Airway epithelial cell (primary cell): ENCODE data around the gene YAP1. TPM values are rescaled to one million over a fixed set of nuclear protein-coding genes. Genes with fewer than 3 reads are reported as not detected.

Experiments used
- total RNA-seq: library from RNA; depleted of rRNA; stranded (reverse); fragments of >200 nt; gene quantifications from 2 replicates; pipeline ENCODE4 v1.2.3, GENCODE V29; 2015

The YAP1 gene
- total RNA-seq, result 81.4 and 140 TPM in 2 replicates

DNA sequence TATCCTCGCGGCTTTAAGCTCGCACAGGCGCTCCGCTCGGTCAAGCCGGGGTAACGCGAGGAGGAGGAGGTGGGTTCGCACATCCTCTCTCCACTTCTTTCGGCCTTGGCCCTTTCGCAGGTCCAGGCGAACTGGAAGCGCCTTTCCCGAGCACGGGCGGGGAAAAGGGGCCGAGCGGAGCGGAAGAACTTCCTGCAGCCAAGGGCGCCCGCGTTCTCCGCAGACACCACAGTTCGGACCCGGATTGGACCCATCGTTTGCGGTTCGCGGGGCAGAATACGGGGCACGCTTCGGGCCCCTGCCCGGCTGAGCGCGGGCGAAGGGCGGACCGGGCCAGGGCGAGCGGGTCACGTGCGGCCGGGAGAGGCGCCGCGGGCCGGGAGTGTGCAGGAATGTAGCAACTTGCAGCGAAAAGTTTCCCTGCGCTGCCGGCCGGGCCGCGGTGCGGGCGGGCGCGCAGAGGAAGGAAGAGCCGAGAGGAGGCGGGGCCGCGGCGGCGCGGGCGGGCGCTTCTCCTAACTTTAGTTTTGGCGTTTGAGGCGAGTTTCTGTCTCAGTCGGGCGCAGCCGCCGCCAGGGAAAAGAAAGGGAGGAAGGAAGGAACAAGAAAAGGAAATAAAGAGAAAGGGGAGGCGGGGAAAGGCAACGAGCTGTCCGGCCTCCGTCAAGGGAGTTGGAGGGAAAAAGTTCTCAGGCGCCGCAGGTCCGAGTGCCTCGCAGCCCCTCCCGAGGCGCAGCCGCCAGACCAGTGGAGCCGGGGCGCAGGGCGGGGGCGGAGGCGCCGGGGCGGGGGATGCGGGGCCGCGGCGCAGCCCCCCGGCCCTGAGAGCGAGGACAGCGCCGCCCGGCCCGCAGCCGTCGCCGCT is at the start of gene YAP1:
Gene YAP1, plus strand, starts transcription at position 552 of the 865 bp plus-strand sequence. CDS start 402 bp downstream, outside the sequence.

Other genes starting within 250 kb of the YAP1 start
- 1.1 and 1.4 TPM in 2 replicates for gene CEP126, start 195.4 kb upstream of the YAP1 start, total RNA-seq
- gene ANGPTL5, start 193.9 kb upstream of the YAP1 start, total RNA-seq, result not detected in 2 replicates
- 2.4 and 6.1 TPM in 2 replicates for gene CFAP300, start 63.0 kb upstream of the YAP1 start, total RNA-seq
- 1.5 TPM in 2 replicates for gene BIRC3, start 207.0 kb downstream of the YAP1 start, total RNA-seq
- 23.8 and 33.6 TPM in 2 replicates for gene BIRC2, start 236.8 kb downstream of the YAP1 start, total RNA-seq